ES-I3 (cell line): Measurements from ENCODE around the gene FAM181B.
A peak's percentile ranks its signal among the peaks of the same experiment; 100 is the strongest.

Experiments used
- H3K36me3 ChIP-seq: 2 replicates; pipeline ENCODE4 v1.6.1; 2013; ENCODE audit warnings: mild to moderate bottlenecking, low read length, control low read depth, moderate library complexity; ENCODE audit not compliant: insufficient read depth
- H3K4me1 ChIP-seq: 2 replicates; pipeline ENCODE4 v1.6.1; 2013; ENCODE audit warnings: mild to moderate bottlenecking, control low read depth, low read length; ENCODE audit not compliant: insufficient read depth
- H3K9ac ChIP-seq: 2 replicates; pipeline ENCODE4 v1.6.1; 2013; ENCODE audit warnings: low read depth, mild to moderate bottlenecking, low read length, moderate library complexity
- H3K9me3 ChIP-seq: 2 replicates; pipeline ENCODE4 v1.6.1; 2013; ENCODE audit warnings: mild to moderate bottlenecking, low read length, moderate library complexity; ENCODE audit not compliant: control insufficient read depth, insufficient read depth

The FAM181B gene

GRCh38 chr11:82683029-82683428, 50.6 kb downstream of the FAM181B start:
- H3K4me1 ChIP-seq = no peaks in the 10 kb centered on the region
- H3K9me3 ChIP-seq = no peaks in the 10 kb centered on the region

GRCh38 chr11:82682003-82682751, 51.5 kb downstream of the FAM181B start:
- Histone ChIP-seq H3K9me3 (no peaks in the 10 kb centered on the region), H3K36me3 (no peaks in the 10 kb centered on the region), H3K4me1 (no peaks in the 10 kb centered on the region), H3K9ac (peak overlapping the region; percentile 22; the same call in 1 of the 2 replicates)

More at GRCh38 chr11:82683029-82683428, 50.6 kb downstream of the FAM181B start:
- peak overlapping the region; percentile 22; the same call in 1 of the 2 replicates for H3K9ac ChIP-seq
- H3K36me3 ChIP-seq = no peaks in the 10 kb centered on the region

- Histone ChIP-seq H3K9me3 (no peaks in the 10 kb centered on the region), H3K9ac (no peak overlapping the region), H3K36me3 (no peaks in the 10 kb centered on the region)
These were observed 53.4 kb downstream of the FAM181B start for GRCh38 chr11:82680252-82680651.

More at GRCh38 chr11:82680252-82680651, 53.4 kb downstream of the FAM181B start:
- H3K4me1 ChIP-seq = no peaks in the 10 kb centered on the region
